Measurements from ENCODE around the gene TCF25.

TCF25 gene

GRCh38 chr16:89949121-89949742 lies 75.8 kb downstream of the TCF25 start:
- DNase-seq: no peak

GRCh38 chr16:89949756-89950155 lies 76.4 kb downstream of the TCF25 start:
- DNase-seq: no peak

GRCh38 chr16:89951509-89951908 lies 78.1 kb downstream of the TCF25 start:
- DNase-seq: no peak

GRCh38 chr16:89952049-89952448 lies 78.7 kb downstream of the TCF25 start:
- no peak for DNase-seq

GRCh38 chr16:89952551-89952950 lies 79.2 kb downstream of the TCF25 start:
- DNase-seq: no peak

- no peak for DNase-seq
Observed at GRCh38 chr16:89953671-89954406, 80.4 kb downstream of the TCF25 start.

GRCh38 chr16:89954462-89954861 lies 81.1 kb downstream of the TCF25 start:
- DNase-seq: no peak

GRCh38 chr16:89955001-89955685 lies 81.8 kb downstream of the TCF25 start:
- DNase-seq: no peak

- no peak for DNase-seq
Observed at GRCh38 chr16:89956505-89957215, 83.3 kb downstream of the TCF25 start.

GRCh38 chr16:89957216-89957785 lies 83.9 kb downstream of the TCF25 start:
- DNase-seq: no peak

GRCh38 chr16:89958068-89958467 lies 84.7 kb downstream of the TCF25 start:
- DNase-seq: no peak

- no peak for DNase-seq
Observed at GRCh38 chr16:89958596-89958995, 85.2 kb downstream of the TCF25 start.

- DNase-seq: no peak
Observed at GRCh38 chr16:89960966-89961365, 87.6 kb downstream of the TCF25 start.

Data from NCI-H1417 treated with DMSO at 0.1 percent for 48 hours (cell line).